ENCODE data around the gene LITAF.

DNA sequence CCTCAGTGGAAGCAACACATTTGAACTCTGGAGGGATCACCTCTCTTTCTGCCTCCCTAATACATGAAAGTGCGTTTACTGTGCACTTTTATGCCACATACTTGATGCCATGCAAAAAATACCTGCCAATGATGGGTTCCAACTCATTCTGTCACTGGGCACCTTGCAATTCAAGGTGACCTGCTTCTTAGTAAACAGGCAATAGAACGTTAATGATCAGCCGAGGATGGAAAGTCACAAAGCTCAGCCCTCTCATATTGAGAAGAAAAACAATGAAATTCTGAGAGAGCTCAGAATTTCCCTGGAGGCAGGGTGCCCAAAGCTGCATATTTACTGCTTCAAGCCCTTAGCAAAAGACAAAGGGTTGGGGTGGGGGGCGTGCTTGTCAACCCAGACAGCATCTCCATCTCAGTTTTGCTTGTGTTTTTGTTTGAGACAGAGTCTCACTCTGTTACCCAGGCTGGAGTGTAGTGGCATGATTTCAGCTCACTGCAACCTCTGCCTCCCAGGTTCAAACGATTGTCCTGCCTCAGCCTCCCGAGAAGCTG, 23.2 kb downstream of the LITAF start:
- TF ChIP-seq SUZ12 (IDR thresholded peaks at IDR 0.05; ENCODE audit: extremely low read depth, insufficient read depth, insufficient read length) (no peak), ZNF274 (IDR thresholded peaks at IDR 0.05; ENCODE audit: low read depth, low read length) (no peak)
